Testis (tissue), 2 donors: ENCODE measurements around the gene ALS2CL.

Source experiments
- CTCF ChIP-seq, 3 experiments: fragments of 450-650 bp in 2 of 3; fragments of 200-600 bp in 1 of 3; sonication (generic) in 1 of 3; IDR thresholded peaks; one replicate each; pipeline ENCODE4 v1.5.1; 2016 to 2019; ENCODE audit warnings: antibody characterized with exemption in 3 of 3, mild to moderate bottlenecking in 2 of 3, moderate library complexity in 1 of 3
- POLR2A ChIP-seq: fragments of 450-650 bp; IDR thresholded peaks from one replicate; pipeline ENCODE4 v1.6.1; 2017; ENCODE audit warnings: antibody characterized with exemption, mild to moderate bottlenecking, moderate library complexity

GRCh38 chr3:46711760-46712159 is 18.3 kb upstream of the ALS2CL start:
- TF ChIP-seq CTCF (IDR thresholded peaks at IDR 0.05) = no peak
- TF ChIP-seq POLR2A = no peak
